ENCODE data around the gene TBCCD1. TPM values are rescaled to one million over a fixed set of nuclear protein-coding genes. Genes with fewer than 3 reads are reported as not detected.

Gene TBCCD1
- total and polyA plus RNA-seq, 2 donors (not counting 3 experiments of a cell fraction or from before 2014, with no cell fraction given): 16.5 to 16.6 TPM

DNA sequence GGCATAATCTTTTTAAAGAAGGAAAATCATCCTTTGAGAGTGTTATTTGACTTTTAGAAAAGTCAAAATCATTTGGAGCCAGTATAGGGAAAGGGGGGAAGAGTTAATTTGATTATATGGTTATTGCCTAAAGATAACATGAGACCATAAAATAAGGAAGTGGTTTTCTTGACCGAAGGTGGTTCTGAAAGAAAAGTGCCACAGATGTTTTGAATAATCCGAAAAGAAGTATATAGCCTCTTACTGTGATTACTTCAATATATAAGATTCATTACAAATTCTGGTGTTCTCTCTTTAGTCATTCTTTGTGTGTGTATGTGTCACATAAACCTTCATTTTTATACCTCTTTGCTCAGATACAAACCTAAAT is 4.5 kb upstream of the TBCCD1 start:
- dilution Hi-C loops (cut with MboI; ENCODE audit: extremely low pct_ligation_motif_present, low sequenced_read_pairs) (no loop called here), intact Hi-C loops (cut with micrococcal nuclease) (loop anchor here (2.0 to 5.0 kb wide), 4 partner anchors 45 to 567 kb away; partner anchors contain the start of genes RFC4 and RPL39L)
- ChIA-PET POLR2A (interaction anchor here (1.9 kb wide), 1 partner anchor 212 kb away, joined by 27 read pairs; the partner anchor contains the start of gene EIF4A2), CTCF (interaction anchor here (0.8 to 1.6 kb wide), 2 partner anchors 14 to 594 kb away, joined by 3 read pairs; no protein-coding TSS in a partner anchor)
- Histone ChIP-seq H3K9ac (replicated peaks; ENCODE audit: extremely low read depth, insufficient read depth, low read length) (peak overlapping the region; percentile 84), H3K4me3 (replicated peaks in 1 of 3; ENCODE audit: insufficient read depth in 1 of 3, low read depth in 1 of 3, low read length in 3 of 3) (peak overlapping the region in 2 of 3 experiments; percentile 61 to 90), H3K9me3 (replicated peaks; ENCODE audit: control insufficient read depth, insufficient read depth, low read length) (no peaks in the 10 kb centered on the region), H3K79me2 (ENCODE audit: control insufficient read depth, insufficient read depth, low read length) (peaks cover 16% of the 10 kb centered on the region), H4K20me1 (replicated peaks; ENCODE audit: control insufficient read depth, extremely low read depth, insufficient read depth, low read length) (no peaks in the 10 kb centered on the region), H3K9me1 (replicated peaks; ENCODE audit: control insufficient read depth, extremely low read depth, insufficient read depth, low read length) (no peaks in the 10 kb centered on the region), H2AFZ (ENCODE audit: low read depth, low read length) (no peak overlapping the region), H3K36me3 (ENCODE audit: control insufficient read depth in 2 of 2, extremely low read depth in 1 of 2, insufficient read depth in 2 of 2, low read length in 2 of 2) (peaks cover 6 to 7% of the 10 kb centered on the region in 2 experiments), H3K27me3 (ENCODE audit: control insufficient read depth in 2 of 2, insufficient read depth in 2 of 2, low read length in 2 of 2) (no peaks in the 10 kb centered on the region), H3K4me1 (ENCODE audit: control insufficient read depth, extremely low read depth, insufficient read depth, low read length) (peaks cover 18% of the 10 kb centered on the region), H3K27ac (ENCODE audit: insufficient read depth, low read depth, low read length) (no peak overlapping the region), H3K4me2 (ENCODE audit: insufficient read depth, low read length) (peak overlapping the region; percentile 35)
- DNase-seq (ENCODE audit: low read depth, low spot score) (no peak), FAIRE-seq (no peak)
- no TSS peak for BruUV-seq (replicated peaks)
- no peak for TF ChIP-seq MYC (IDR thresholded peaks at IDR 0.05; ENCODE audit: low read depth, low read length)
- no peak for TF ChIP-seq POLR2A (IDR thresholded peaks at IDR 0.05; ENCODE audit: low read depth, low read length)
- TF ChIP-seq FOS (IDR thresholded peaks at IDR 0.05; ENCODE audit: borderline replicate concordance, insufficient read depth, low read length): no peak
- TF ChIP-seq GATA2 (IDR thresholded peaks at IDR 0.05; ENCODE audit: insufficient read depth, insufficient read length, low read depth, low read length): no peak
- TF ChIP-seq, protein P1, sequence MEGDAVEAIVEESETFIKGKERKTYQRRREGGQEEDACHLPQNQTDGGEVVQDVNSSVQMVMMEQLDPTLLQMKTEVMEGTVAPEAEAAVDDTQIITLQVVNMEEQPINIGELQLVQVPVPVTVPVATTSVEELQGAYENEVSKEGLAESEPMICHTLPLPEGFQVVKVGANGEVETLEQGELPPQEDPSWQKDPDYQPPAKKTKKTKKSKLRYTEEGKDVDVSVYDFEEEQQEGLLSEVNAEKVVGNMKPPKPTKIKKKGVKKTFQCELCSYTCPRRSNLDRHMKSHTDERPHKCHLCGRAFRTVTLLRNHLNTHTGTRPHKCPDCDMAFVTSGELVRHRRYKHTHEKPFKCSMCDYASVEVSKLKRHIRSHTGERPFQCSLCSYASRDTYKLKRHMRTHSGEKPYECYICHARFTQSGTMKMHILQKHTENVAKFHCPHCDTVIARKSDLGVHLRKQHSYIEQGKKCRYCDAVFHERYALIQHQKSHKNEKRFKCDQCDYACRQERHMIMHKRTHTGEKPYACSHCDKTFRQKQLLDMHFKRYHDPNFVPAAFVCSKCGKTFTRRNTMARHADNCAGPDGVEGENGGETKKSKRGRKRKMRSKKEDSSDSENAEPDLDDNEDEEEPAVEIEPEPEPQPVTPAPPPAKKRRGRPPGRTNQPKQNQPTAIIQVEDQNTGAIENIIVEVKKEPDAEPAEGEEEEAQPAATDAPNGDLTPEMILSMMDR (IDR thresholded peaks at IDR 0.05; ENCODE audit: extremely low read depth in 1 of 2, insufficient read depth in 1 of 2, low read depth in 1 of 2, low read length in 2 of 2): no peak
- no peak for TF ChIP-seq MAX (IDR thresholded peaks at IDR 0.05; ENCODE audit: insufficient read depth, insufficient read length)
- TF ChIP-seq JUN (IDR thresholded peaks at IDR 0.05; ENCODE audit: borderline replicate concordance, insufficient read depth, insufficient read length, low read depth): no peak
